GM23338 (cell line): ENCODE results near the gene LTBP2. TPM values are rescaled to one million over a fixed set of nuclear protein-coding genes. Genes with fewer than 3 reads are reported as not detected.

Source experiments
- ATAC-seq: fragments of 200-7000 bp; cut with Tn5 transposase; 3 replicates; pipeline ENCODE4 v1.9.1; 2020
- DNase-seq: peaks from one replicate; pipeline ENCODE4 v3.0.0-alpha.2; 2015; ENCODE audit warnings: low spot score
- H2AFZ ChIP-seq: fragments of 200-600 bp; sonication (generic); 2 replicates; pipeline ENCODE4 v1.8.0; 2016; ENCODE audit warnings: antibody characterized with exemption, mild to moderate bottlenecking, moderate library complexity
- H3F3A ChIP-seq: fragments of 200-600 bp; sonication (generic); replicated peaks from 2 replicates; pipeline ENCODE4 v1.8.0; 2017; ENCODE audit warnings: antibody characterized with exemption, mixed run types, low read depth
- H3K27ac ChIP-seq: fragments of 200-600 bp; sonication (generic); 2 replicates; pipeline ENCODE4 v1.6.1; 2016; ENCODE audit warnings: low read depth
- H3K27me3 ChIP-seq: fragments of 200-600 bp; sonication (generic); 2 replicates; pipeline ENCODE4 v1.8.0; 2016; ENCODE audit warnings: mild to moderate bottlenecking, mixed run types, moderate library complexity; ENCODE audit not compliant: insufficient read depth
- H3K36me3 ChIP-seq: fragments of 200-600 bp; sonication (generic); 2 replicates; pipeline ENCODE4 v1.8.0; 2016; ENCODE audit warnings: mild to moderate bottlenecking; ENCODE audit not compliant: insufficient read depth
- H3K4me1 ChIP-seq: fragments of 200-600 bp; sonication (generic); 2 replicates; pipeline ENCODE4 v1.8.0; 2016; ENCODE audit warnings: mild to moderate bottlenecking, moderate library complexity; ENCODE audit not compliant: insufficient read depth
- H3K4me2 ChIP-seq: fragments of 200-600 bp; sonication (generic); 2 replicates; pipeline ENCODE4 v1.7.1; 2017; ENCODE audit warnings: mixed run types
- H3K4me3 ChIP-seq: fragments of 200-600 bp; sonication (generic); 2 replicates; pipeline ENCODE4 v1.6.1; 2016; ENCODE audit warnings: mixed run types
- H3K79me2 ChIP-seq: fragments of 200-600 bp; sonication (generic); replicated peaks from 2 replicates; pipeline ENCODE4 v1.8.0; 2017; ENCODE audit warnings: mild to moderate bottlenecking; ENCODE audit not compliant: insufficient read depth
- H3K9me2 ChIP-seq: fragments of 200-600 bp; sonication (generic); 2 replicates; pipeline ENCODE4 v1.8.0; 2017; ENCODE audit not compliant: insufficient read depth
- H4K20me1 ChIP-seq: fragments of 200-600 bp; sonication (generic); replicated peaks from 2 replicates; pipeline ENCODE4 v1.8.0; 2017; ENCODE audit warnings: mild to moderate bottlenecking; ENCODE audit not compliant: insufficient read depth
- H3K27ac Mint-ChIP-seq: 2 replicates; pipeline ENCODE4 v1.8.0; 2020; ENCODE audit warnings: inconsistent platforms, mild to moderate bottlenecking, moderate library complexity, mixed read lengths
- H3K27me3 Mint-ChIP-seq: 3 replicates; pipeline ENCODE4 v1.8.0; 2022; ENCODE audit warnings: low read depth, mild to moderate bottlenecking, moderate library complexity, mixed read lengths, inconsistent platforms; ENCODE audit not compliant: insufficient read depth, poor library complexity
- H3K36me3 Mint-ChIP-seq: 3 replicates; pipeline ENCODE4 v1.8.0; 2021; ENCODE audit warnings: low read depth, mild to moderate bottlenecking, inconsistent platforms, moderate library complexity, mixed read lengths
- H3K4me1 Mint-ChIP-seq: 3 replicates; pipeline ENCODE4 v1.8.0; 2020; ENCODE audit warnings: mild to moderate bottlenecking, inconsistent platforms, mixed read lengths
- H3K4me3 Mint-ChIP-seq: 3 replicates; pipeline ENCODE4 v1.8.0; 2021; ENCODE audit warnings: moderate library complexity, mild to moderate bottlenecking, inconsistent platforms, mixed read lengths
- H3K9me3 Mint-ChIP-seq: 3 replicates; pipeline ENCODE4 v1.8.0; 2020; ENCODE audit warnings: moderate library complexity, mild to moderate bottlenecking, inconsistent platforms, mixed read lengths
- CREB1 ChIP-seq: fragments of 250-450 bp; sonication (Bioruptor Pico); IDR thresholded peaks from 2 replicates; pipeline ENCODE4 v1.5.0; 2020; ENCODE audit warnings: low read depth, mild to moderate bottlenecking, moderate library complexity
- EZH2 ChIP-seq: fragments of 200-600 bp; sonication (generic); IDR thresholded peaks from one replicate; pipeline ENCODE4 v1.8.0; 2017; ENCODE audit warnings: antibody characterized with exemption, mild to moderate bottlenecking, low read depth; ENCODE audit not compliant: unreplicated experiment
- EZH2phosphoT487 ChIP-seq: fragments of 200-600 bp; sonication (generic); IDR thresholded peaks from one replicate; pipeline ENCODE4 v1.8.1; 2018; ENCODE audit warnings: antibody characterized with exemption; ENCODE audit not compliant: unreplicated experiment
- JUNB ChIP-seq: IDR thresholded peaks from one replicate; pipeline ENCODE4 v1.6.1; 2016; ENCODE audit warnings: antibody characterized with exemption; ENCODE audit not compliant: unreplicated experiment
- NANOG ChIP-seq: IDR thresholded peaks from 2 replicates; pipeline ENCODE4 v1.6.1; 2016; ENCODE audit warnings: antibody characterized with exemption, borderline replicate concordance
- POLR2AphosphoS5 ChIP-seq: IDR thresholded peaks from 2 replicates; pipeline ENCODE4 v1.6.1; 2016; ENCODE audit warnings: antibody characterized with exemption, low read depth
- STAT1 ChIP-seq: IDR thresholded peaks from one replicate; pipeline ENCODE4 v1.6.1; 2016; ENCODE audit warnings: antibody characterized with exemption; ENCODE audit not compliant: unreplicated experiment
- ZNF114 ChIP-seq: fragments of 250-450 bp; sonication (Bioruptor Pico); IDR thresholded peaks from 2 replicates; pipeline ENCODE4 v1.5.0; 2020; ENCODE audit warnings: mild to moderate bottlenecking, moderate library complexity
- ZNF331 ChIP-seq: fragments of 250-450 bp; sonication (Bioruptor Pico); IDR thresholded peaks from 2 replicates; pipeline ENCODE4 v1.5.0; 2020; ENCODE audit warnings: low read depth, mild to moderate bottlenecking, moderate library complexity
- polyA plus RNA-seq: library from polyadenylated mRNA; unstranded; fragments of >200 nt; fragmentation: Nextera tagmentation; extraction: Ambion mirVana; gene quantifications from 2 replicates; pipeline ENCODE4 v1.2.1, GENCODE V29; 2016
- total RNA-seq: library from RNA; depleted of rRNA; stranded (reverse); fragments of >200 nt; shearing (Covaris generic); gene quantifications from 2 replicates; pipeline ENCODE4 v1.2.3, GENCODE V29; 2014
- TF ChIP-seq, protein P1 (sequence below): IDR thresholded peaks from 2 replicates; pipeline ENCODE4 v1.6.1; 2016; ENCODE audit warnings: antibody characterized with exemption
- TF ChIP-seq, protein P2 (sequence below): fragments of 250-450 bp; sonication (Bioruptor Pico); IDR thresholded peaks from 2 replicates; pipeline ENCODE4 v1.5.0; 2020; ENCODE audit warnings: mild to moderate bottlenecking, moderate library complexity
- TF ChIP-seq, protein P3 (sequence below), 2 experiments: fragments of 200-600 bp in 1 of 2; sonication (generic) in 1 of 2; conservative IDR thresholded peaks; 2 replicates each; pipeline versions ENCODE4 v1.5.1 to v1.6.1; 2016 to 2017; ENCODE audit warnings: antibody characterized with exemption in 2 of 2, low read depth in 2 of 2, mild to moderate bottlenecking in 2 of 2, moderate library complexity in 1 of 2
- TF ChIP-seq, protein P4 (sequence below): IDR thresholded peaks from one replicate; pipeline ENCODE4 v1.6.1; 2018; ENCODE audit warnings: antibody characterized with exemption; ENCODE audit not compliant: unreplicated experiment

Gene LTBP2
- total and polyA plus RNA-seq, 2 experiments from 2014 or later, result 0.27 to 0.49 TPM

DNA sequence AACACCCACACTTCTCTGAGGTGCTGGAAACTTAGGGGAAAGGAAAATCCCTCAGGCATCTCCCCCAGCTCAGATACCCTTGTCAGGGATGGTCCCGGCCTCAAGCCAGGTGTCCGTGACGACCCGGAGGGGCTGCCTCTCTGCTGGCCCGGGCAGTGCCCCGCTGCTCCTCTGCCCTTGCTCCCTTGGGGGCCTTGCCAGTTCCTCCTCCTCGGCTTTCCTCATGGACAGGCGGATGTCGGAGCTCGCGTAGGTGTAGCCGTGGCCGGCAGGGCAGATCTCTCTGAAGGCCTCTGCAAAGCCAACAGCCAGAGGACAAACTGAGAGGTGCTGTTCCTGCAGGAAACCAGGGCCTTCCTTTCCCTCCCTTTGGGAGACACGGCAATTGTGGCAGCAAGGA lies 83.6 kb downstream of the LTBP2 start:
- Histone ChIP-seq H3K79me2 (no peaks in the 10 kb centered on the region), H3K4me1 (no peaks in the 10 kb centered on the region), H4K20me1 (no peaks in the 10 kb centered on the region), H2AFZ (no peak overlapping the region), H3K4me2 (no peak overlapping the region), H3F3A (no peaks in the 10 kb centered on the region), H3K4me3 (no peak overlapping the region), H3K36me3 (no peaks in the 10 kb centered on the region), H3K27ac (no peak overlapping the region), H3K27me3 (no peaks in the 10 kb centered on the region), H3K9me2 (no peaks in the 10 kb centered on the region)
- no peak for ATAC-seq
- Mint-ChIP-seq H3K9me3 (no peaks in the 10 kb centered on the region), H3K27me3 (peaks cover 10% of the 10 kb centered on the region), H3K4me1 (peaks cover 15% of the 10 kb centered on the region), H3K27ac (no peak overlapping the region), H3K4me3 (no peak overlapping the region), H3K36me3 (no peaks in the 10 kb centered on the region)
- TF ChIP-seq JUNB (no peak), ZNF331 (CRISPR knock-in tag) (no peak), EZH2 (no peak), EZH2phosphoT487 (no peak), CREB1 (CRISPR knock-in tag) (no peak), ZNF114 (CRISPR knock-in tag) (no peak), STAT1 (no peak), NANOG (no peak), POLR2AphosphoS5 (no peak)
- TF ChIP-seq, protein P1, sequence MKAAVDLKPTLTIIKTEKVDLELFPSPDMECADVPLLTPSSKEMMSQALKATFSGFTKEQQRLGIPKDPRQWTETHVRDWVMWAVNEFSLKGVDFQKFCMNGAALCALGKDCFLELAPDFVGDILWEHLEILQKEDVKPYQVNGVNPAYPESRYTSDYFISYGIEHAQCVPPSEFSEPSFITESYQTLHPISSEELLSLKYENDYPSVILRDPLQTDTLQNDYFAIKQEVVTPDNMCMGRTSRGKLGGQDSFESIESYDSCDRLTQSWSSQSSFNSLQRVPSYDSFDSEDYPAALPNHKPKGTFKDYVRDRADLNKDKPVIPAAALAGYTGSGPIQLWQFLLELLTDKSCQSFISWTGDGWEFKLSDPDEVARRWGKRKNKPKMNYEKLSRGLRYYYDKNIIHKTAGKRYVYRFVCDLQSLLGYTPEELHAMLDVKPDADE, result no peak
- TF ChIP-seq, protein P2, sequence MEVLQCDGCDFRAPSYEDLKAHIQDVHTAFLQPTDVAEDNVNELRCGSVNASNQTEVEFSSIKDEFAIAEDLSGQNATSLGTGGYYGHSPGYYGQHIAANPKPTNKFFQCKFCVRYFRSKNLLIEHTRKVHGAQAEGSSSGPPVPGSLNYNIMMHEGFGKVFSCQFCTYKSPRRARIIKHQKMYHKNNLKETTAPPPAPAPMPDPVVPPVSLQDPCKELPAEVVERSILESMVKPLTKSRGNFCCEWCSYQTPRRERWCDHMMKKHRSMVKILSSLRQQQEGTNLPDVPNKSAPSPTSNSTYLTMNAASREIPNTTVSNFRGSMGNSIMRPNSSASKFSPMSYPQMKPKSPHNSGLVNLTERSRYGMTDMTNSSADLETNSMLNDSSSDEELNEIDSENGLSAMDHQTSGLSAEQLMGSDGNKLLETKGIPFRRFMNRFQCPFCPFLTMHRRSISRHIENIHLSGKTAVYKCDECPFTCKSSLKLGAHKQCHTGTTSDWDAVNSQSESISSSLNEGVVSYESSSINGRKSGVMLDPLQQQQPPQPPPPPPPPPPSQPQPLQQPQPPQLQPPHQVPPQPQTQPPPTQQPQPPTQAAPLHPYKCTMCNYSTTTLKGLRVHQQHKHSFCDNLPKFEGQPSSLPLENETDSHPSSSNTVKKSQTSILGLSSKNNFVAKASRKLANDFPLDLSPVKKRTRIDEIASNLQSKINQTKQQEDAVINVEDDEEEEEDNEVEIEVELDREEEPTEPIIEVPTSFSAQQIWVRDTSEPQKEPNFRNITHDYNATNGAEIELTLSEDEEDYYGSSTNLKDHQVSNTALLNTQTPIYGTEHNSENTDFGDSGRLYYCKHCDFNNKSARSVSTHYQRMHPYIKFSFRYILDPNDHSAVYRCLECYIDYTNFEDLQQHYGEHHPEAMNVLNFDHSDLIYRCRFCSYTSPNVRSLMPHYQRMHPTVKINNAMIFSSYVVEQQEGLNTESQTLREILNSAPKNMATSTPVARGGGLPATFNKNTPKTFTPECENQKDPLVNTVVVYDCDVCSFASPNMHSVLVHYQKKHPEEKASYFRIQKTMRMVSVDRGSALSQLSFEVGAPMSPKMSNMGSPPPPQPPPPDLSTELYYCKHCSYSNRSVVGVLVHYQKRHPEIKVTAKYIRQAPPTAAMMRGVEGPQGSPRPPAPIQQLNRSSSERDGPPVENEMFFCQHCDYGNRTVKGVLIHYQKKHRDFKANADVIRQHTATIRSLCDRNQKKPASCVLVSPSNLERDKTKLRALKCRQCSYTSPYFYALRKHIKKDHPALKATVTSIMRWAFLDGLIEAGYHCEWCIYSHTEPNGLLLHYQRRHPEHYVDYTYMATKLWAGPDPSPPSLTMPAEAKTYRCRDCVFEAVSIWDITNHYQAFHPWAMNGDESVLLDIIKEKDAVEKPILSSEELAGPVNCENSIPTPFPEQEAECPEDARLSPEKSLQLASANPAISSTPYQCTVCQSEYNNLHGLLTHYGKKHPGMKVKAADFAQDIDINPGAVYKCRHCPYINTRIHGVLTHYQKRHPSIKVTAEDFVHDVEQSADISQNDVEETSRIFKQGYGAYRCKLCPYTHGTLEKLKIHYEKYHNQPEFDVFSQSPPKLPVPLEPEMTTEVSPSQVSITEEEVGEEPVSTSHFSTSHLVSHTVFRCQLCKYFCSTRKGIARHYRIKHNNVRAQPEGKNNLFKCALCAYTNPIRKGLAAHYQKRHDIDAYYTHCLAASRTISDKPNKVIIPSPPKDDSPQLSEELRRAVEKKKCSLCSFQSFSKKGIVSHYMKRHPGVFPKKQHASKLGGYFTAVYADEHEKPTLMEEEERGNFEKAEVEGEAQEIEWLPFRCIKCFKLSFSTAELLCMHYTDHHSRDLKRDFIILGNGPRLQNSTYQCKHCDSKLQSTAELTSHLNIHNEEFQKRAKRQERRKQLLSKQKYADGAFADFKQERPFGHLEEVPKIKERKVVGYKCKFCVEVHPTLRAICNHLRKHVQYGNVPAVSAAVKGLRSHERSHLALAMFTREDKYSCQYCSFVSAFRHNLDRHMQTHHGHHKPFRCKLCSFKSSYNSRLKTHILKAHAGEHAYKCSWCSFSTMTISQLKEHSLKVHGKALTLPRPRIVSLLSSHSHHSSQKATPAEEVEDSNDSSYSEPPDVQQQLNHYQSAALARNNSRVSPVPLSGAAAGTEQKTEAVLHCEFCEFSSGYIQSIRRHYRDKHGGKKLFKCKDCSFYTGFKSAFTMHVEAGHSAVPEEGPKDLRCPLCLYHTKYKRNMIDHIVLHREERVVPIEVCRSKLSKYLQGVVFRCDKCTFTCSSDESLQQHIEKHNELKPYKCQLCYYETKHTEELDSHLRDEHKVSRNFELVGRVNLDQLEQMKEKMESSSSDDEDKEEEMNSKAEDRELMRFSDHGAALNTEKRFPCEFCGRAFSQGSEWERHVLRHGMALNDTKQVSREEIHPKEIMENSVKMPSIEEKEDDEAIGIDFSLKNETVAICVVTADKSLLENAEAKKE (CRISPR knock-in tag), result no peak
- TF ChIP-seq, protein P3, sequence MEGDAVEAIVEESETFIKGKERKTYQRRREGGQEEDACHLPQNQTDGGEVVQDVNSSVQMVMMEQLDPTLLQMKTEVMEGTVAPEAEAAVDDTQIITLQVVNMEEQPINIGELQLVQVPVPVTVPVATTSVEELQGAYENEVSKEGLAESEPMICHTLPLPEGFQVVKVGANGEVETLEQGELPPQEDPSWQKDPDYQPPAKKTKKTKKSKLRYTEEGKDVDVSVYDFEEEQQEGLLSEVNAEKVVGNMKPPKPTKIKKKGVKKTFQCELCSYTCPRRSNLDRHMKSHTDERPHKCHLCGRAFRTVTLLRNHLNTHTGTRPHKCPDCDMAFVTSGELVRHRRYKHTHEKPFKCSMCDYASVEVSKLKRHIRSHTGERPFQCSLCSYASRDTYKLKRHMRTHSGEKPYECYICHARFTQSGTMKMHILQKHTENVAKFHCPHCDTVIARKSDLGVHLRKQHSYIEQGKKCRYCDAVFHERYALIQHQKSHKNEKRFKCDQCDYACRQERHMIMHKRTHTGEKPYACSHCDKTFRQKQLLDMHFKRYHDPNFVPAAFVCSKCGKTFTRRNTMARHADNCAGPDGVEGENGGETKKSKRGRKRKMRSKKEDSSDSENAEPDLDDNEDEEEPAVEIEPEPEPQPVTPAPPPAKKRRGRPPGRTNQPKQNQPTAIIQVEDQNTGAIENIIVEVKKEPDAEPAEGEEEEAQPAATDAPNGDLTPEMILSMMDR (conservative IDR thresholded peaks at IDR 0.05; ENCODE audit: low read depth in 2 of 2), result no peak
- TF ChIP-seq, protein P4, sequence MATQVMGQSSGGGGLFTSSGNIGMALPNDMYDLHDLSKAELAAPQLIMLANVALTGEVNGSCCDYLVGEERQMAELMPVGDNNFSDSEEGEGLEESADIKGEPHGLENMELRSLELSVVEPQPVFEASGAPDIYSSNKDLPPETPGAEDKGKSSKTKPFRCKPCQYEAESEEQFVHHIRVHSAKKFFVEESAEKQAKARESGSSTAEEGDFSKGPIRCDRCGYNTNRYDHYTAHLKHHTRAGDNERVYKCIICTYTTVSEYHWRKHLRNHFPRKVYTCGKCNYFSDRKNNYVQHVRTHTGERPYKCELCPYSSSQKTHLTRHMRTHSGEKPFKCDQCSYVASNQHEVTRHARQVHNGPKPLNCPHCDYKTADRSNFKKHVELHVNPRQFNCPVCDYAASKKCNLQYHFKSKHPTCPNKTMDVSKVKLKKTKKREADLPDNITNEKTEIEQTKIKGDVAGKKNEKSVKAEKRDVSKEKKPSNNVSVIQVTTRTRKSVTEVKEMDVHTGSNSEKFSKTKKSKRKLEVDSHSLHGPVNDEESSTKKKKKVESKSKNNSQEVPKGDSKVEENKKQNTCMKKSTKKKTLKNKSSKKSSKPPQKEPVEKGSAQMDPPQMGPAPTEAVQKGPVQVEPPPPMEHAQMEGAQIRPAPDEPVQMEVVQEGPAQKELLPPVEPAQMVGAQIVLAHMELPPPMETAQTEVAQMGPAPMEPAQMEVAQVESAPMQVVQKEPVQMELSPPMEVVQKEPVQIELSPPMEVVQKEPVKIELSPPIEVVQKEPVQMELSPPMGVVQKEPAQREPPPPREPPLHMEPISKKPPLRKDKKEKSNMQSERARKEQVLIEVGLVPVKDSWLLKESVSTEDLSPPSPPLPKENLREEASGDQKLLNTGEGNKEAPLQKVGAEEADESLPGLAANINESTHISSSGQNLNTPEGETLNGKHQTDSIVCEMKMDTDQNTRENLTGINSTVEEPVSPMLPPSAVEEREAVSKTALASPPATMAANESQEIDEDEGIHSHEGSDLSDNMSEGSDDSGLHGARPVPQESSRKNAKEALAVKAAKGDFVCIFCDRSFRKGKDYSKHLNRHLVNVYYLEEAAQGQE, result no peak
- no peak for DNase-seq
